NCI-H748 (cell line): ENCODE data around the gene KCNIP3.
A peak's percentile ranks its signal among the peaks of the same experiment; 100 is the strongest.

Experiments
- DNase-seq: peaks from one replicate; lab custom pipeline; 2025; ENCODE audit not compliant: unreplicated experiment; lab: John Stamatoyannopoulos, UW

The KCNIP3 gene

DNA sequence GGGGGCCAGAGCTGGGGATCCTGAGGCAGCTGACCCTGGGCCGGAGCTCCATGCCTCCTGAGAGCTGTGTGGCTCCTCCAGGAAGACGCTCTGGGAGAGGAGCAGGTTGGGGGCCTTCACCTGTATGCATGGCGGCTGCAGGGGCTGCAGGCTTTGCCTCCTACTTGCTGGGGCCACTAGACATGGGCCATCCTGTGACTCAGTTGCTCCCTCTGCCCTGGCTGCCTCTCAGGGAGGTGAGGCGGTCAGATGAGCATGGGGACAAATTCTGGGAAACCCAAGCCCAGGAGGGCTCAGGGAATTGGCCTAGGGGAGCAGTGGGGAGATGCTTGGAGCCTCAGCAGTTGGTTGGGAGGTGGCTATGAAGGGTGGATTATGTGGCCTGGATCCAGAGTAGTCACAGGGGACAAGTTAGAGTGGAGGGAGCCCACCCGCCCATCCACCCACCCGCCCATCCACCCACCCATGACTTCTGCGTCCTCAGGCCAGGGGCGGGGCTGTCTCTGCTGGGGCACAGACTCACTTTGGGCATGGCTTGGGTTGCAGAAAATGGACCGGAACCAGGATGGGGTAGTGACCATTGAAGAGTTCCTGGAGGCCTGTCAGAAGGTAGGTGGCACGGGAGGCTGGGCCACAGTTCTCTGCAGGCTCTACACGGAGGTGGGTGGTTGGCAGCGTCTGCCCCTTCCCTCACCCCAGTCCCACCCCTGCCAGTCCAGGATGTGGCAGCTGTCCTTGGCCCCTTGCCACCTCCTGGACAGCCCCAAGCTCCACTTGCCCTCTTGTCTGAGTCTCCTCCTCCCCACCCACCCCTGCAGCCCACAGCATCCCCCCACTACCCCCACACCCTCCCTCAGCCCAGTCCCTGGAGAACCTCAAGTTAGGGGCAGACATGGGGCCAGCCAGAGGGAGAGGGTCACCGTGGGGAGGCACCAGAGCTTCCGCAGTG lies 85.8 kb downstream of the KCNIP3 start:
- DNase-seq: no peak

DNA sequence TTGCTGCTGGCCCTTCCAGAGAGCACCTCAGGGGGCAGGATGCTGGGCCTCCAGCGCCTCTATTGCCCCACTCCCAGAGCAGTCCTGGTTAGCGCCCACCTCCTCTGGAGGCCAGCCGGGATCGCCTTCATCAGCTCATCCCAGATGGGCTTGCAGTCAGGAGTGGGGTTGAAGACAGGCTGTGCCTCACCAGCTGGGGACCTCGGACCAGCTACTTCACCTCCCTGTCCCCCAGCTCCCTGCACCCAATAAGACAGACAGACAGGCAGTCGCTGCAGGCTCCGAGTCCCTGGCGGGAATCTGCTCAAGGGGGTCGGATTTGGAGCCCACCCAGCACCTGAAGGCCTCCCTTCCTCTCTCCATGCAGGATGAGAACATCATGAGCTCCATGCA lies 86.5 kb downstream of the KCNIP3 start:
- no peak for DNase-seq

DNA sequence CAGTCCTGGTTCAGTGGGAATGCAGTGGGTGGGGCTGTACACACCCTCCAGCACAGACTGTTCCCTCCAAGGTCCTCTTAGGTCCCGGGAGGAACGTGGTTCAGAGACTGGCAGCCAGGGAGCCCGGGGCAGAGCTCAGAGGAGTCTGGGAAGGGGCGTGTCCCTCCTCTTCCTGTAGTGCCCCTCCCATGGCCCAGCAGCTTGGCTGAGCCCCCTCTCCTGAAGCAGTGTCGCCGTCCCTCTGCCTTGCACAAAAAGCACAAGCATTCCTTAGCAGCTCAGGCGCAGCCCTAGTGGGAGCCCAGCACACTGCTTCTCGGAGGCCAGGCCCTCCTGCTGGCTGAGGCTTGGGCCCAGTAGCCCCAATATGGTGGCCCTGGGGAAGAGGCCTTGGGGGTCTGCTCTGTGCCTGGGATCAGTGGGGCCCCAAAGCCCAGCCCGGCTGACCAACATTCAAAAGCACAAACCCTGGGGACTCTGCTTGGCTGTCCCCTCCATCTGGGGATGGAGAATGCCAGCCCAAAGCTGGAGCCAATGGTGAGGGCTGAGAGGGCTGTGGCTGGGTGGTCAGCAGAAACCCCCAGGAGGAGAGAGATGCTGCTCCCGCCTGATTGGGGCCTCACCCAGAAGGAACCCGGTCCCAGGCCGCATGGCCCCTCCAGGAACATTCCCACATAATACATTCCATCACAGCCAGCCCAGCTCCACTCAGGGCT lies 87.9 kb downstream of the KCNIP3 start:
- no peak for DNase-seq

DNA sequence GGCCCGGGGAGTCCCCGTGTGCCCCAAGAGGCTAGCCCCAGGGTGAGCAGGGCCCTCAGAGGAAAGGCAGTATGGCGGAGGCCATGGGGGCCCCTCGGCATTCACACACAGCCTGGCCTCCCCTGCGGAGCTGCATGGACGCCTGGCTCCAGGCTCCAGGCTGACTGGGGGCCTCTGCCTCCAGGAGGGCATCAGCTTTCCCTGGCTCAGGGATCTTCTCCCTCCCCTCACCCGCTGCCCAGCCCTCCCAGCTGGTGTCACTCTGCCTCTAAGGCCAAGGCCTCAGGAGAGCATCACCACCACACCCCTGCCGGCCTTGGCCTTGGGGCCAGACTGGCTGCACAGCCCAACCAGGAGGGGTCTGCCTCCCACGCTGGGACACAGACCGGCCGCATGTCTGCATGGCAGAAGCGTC lies 88.4 kb downstream of the KCNIP3 start:
- DNase-seq: no peak

DNA sequence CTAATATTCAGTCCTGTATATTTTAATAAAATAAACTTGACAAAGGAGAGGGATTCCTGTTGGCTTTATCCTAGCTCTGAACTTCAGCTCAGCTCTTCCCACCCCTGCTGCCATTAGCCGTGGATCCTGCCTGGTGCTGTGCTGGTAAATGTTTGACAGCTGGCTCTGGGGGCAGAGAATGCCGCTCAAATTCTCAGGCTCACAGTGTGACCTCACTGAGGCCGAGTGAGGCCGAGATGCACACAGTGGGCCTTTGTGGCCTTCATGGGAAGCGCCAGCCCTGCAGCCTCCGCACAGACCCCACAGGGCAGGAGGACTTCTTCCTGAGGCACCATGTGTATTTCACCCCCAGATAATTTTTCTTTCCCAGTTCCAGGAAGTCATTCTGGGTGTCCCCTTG lies 88.9 kb downstream of the KCNIP3 start:
- no peak for DNase-seq

DNA sequence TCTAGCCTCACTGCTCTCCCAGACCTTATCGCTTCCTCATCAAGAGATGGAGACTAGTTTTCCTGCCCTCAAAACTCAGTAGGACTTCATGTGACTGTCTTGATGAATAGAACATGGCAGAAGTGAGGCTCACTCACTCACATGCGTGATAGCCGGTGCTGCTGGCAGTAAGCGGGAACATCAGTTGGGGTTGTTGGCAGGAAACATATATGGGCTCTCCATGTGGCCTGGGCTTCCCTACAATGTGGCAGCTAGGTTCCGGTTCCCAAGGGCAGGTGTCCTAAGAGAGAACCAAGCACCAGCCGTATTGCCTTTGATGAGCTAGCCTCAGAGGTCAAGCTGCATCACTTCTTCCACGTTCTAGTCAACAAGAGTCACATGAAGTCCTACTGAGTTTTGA lies 90.2 kb downstream of the KCNIP3 start:
- no peak for DNase-seq

DNA sequence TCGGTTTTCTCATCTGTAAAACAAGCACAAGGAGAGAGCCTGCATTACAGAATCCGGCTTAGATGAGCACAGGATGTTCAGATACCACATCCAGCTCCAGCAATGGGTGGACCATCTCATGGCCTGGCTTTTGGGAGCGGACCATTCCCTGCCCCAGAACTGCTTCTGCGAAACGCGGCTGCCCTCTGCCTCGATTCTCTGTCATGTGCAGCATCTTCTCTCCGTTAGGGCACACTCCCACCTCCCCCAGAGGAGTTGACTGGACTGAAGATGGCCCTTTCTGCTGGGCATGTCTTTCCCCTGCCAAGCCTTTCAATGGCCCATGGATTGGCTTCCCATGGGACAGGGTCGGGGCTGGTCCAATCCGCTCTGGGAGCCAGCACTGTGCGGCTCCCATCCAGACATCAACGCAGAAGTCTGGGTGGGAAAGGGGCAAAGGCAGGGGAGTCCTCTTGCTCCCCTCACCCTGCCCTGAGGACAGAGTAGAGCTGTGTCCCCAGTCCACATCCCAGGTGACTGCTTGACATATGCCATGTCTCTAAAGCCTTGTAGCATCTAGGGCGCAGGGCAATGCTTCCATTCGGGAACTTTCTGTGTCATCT lies 91.0 kb downstream of the KCNIP3 start:
- DNase-seq: no peak

DNA sequence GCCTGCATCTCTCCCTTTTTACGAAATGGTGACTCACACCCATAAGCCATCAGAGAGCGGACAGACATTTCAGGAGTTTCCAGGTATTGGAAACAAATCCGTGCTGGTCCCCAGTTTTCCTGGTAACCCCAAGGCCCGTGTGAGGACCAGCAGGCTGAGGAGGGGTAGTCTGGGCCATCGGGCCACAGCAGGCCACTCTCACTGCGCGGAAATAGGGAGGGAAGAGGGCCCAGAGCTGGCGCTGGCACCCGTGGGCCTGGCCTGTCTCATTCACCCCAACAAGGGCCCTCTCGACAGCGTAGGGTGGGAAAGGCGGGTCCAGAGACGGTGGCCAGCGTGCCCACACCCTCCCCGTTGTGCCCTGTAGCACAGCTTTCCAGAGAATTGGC lies 91.7 kb downstream of the KCNIP3 start:
- DNase-seq: no peak

DNA sequence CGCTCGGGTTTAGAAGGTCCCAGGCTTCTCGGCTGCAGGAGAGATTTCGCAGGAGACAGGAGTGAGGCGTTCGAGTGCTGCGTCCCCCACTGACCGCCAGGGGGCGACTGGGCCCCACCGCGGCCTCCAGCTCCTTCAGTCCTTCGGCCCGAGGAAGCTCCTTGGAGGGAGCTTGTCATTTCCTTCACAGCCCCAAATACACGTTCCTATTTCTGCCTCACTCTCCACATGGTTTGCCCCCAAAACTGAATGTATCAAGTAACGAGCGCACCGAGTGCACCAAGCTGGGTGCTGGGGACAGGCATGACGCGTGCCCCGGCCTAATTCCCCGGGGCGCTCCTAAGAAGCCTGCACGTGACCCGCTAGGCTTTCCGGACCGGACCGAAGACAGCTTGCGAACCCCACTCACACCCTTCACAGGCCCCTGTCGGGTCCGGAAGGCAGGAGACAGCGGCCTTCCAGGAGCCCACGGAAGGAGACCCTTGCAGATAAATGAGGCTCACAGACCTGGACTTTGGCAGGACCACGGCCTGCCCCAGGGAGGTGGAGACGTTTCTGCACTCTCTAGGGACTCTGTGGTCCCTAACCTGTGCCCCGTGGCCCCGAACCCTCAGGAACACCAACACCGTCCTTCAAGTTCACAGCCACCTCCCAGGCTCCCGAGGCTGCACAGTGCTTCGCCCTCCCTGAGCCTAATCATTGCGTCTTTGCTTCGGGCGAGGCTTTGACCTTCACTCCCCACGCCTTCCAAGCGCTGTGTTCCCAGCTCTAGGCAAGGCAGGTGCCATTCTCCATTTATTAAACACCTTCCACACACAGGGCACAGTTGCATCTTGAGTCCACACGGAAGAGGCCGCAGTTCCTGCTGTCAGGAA lies 92.3 kb downstream of the KCNIP3 start:
- DNase-seq: peak; percentile 26

DNA sequence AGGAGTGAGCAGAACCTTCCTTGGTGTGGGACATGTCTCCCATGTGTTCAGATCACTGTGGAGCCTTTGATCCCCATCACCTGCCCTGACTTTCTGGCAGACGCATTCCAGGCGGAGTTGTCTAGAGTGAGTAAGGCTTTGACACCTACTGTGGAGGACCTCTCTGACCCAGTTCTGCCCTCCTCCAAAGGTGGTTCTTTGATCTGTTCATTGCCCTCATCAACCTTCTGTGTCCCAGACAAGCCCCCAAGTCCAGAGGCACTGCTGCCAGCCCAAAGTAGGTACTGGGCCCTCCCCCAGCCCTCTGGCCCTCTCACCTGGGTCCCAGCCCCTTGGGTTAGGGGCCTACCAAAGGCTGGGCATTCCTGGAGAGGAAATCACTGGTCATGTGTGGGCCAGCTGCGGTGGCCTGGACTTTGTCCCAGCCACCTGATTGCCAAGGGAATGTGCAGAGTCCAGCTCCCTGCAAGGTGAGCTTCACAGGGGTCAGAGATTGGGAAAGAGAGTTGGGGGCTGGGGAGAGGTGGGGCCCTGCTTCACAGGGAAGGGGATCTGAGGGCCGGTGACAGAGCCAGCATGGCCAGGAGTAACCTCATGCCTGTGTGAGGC lies 93.2 kb downstream of the KCNIP3 start:
- no peak for DNase-seq

DNA sequence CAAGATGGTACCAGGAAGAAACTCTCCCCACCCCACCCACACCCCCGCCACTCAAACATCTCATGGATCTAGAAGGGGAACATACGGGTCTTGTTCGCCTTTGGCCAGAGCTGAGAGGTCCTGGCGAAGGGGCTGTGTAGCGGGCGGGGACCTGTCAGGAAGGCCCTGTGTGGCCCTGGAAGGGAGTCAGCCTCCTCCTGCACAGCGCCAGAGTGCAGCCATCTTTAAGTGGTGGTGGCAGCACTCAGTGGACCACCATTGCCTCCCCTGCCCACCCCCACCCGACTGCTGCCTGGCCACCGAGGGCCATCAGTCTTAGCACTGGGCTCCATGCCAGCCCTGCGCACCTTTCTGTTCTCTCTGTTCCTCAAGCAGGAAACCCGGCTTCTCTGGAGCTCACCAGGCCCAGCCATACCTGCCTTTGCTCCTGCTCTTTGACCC lies 93.8 kb downstream of the KCNIP3 start:
- DNase-seq: no peak

DNA sequence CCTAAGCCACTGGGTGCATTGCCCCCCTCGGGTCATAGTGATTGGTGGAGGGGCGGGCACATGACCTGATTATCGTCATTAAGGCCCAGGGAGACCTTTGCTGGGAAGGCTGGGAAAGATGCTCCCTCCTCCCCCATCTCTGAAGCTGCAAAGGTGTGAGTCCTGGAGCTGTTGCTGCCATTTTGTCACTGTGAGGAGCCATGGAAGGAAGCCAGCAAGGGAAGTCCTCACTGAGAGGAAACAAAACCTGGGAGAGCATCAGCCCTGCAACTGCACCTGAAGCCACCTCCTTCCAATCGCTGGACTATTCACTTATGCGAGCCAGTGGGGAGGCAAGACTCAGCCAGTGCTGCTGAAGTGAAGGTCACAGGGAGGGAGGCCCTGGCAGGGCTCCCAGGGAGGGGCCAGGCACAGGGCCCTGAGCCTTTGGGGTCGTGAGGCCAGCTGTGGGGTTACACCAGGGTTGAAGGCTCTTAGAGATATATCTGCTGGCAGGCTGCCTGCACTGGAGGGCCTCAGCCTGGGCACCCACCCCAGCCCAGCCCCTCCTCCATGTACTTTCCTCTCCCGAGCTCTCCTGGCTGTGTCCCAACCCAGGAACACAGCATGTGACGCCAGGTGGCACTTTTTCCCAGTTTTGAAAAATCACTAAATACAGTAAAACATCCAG lies 94.6 kb downstream of the KCNIP3 start:
- DNase-seq: no peak

DNA sequence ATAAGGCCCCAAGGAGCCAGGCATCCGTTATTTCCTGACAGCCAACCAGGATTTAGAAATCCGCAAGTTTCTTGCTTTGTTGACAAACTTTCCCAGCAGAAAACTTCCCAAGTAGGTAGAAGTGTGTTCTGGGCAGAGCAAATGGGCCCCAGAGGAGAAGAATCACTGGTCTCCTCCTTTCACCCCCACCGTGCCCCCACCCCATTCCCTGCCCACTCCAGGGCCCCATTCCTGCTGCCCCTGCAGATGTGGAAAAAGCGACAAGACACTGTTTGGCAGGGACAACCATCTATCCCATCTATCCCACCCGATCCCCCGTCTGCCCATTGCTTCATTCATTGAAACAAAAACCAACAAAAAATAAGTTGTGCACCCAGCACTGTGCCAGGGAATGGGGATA lies 95.2 kb downstream of the KCNIP3 start:
- DNase-seq: no peak

DNA sequence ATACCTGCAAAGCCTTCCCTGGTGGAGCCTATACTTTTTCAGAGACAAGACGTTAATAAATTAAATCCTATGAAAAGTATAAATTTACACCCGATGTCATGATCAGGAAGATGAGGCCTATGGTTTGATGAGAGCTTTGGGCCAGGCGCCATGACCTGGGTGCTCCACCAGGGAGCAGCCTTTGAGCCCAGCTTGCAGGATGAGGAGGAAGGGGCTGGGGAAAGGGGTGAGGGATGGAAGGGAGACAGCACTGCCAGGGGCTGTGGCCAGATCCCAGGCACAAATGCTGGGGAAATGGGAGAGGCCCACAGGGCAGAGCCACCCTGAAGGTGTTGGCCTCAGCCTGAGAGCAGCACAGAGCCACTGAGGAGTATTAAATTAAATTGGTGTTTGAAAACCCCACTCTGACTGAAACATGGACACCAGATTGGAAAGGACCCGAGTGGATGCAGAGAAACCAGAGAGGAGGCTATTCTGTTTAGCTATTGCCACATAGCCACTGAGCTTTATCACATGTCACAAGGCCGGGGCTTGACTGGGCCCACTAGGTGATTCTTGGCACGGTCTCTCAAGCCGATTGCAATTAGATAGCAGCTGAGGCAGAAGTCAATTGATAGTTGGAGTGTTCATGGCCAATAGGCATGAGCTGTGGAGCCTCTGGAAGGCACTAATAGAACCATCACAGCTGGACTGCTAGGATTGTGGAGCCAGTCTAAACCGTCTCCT lies 95.7 kb downstream of the KCNIP3 start:
- DNase-seq: no peak

DNA sequence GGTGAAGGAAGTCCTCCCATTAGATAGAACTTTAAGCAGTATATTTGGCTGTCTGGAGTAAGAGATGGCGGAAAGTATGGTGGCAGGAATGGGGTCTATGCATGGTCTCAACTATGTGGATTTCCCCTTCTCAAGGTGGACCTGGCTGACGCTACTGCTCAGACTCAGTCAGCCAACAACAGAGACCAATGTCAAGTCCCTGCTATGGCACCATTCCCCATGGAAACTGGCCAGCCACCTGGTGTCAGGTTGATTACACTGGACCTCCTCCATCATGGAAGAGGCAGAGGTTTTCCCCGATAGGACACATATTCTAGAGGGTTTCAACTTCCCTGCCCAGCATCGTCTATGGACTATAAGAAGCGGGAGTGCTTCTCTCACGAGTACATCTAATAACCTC lies 96.8 kb downstream of the KCNIP3 start:
- DNase-seq: no peak

DNA sequence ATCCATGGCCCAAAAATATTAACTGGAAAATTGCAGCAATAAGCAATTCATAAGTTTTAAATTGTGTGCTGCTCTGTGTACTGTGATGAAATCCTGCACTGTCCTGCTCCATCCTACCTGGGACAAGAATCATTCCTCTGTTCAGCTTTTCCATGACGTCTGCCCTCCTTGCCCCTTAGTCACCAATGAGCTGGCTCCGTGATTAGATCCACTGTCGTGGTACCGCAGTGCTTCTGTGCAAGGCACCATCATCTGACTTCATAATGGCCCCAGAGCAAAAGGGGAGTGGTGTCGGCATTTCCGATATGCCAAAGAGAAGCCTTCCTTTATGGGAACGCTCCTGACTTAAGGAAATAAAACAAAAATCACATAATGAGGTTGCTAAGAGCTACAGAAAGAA lies 101.9 kb downstream of the KCNIP3 start:
- no peak for DNase-seq

DNA sequence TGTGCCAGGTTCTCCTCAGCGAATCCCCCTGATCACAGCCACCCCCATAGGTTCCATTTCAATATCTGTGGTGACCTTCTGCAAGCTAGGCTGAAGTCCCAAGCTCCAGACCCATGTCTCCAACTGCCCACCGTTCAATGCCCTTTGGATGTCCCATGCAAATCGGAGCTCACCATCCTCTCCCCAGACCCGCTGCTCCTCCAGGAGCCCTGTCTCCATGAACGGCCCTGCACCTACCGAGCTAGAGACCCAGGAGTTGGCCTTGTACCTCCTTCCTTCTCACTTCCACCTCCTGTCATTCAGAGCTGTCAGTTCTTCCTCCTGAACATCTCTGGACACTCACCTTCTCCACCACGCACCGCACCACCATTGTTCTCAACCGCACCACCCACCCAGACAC lies 104.3 kb downstream of the KCNIP3 start:
- no peak for DNase-seq

DNA sequence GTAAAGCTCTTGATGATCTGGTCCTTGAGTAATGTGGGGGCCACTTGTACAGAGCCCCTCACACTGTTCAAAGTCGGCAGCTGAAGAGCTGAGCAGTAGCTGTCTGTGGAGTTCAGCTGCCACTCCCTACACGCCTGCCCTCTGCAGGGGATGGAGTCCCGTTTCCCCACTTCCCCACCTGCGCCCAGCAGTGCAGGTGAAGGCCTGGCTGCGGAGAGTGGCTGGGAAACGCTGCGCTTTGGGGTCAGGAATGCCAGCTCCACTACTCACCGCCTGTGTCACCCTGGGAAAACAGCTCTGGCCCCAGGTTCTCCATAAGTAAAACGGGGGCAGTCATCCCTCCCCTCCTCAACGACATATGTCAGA lies 104.8 kb downstream of the KCNIP3 start:
- DNase-seq: peak; percentile 42
